Smooth muscle cell (in vitro differentiated cells): Measurements from ENCODE around the gene CPAMD8. TPM values are rescaled to one million over a fixed set of nuclear protein-coding genes. Genes with fewer than 3 reads are reported as not detected.

Experiments
- DNase-seq: peaks from one replicate; lab custom pipeline; 2025; ENCODE audit not compliant: unreplicated experiment; lab: John Stamatoyannopoulos, UW
- H2AFZ ChIP-seq: fragments of 200-600 bp; sonication (generic); 2 replicates; pipeline ENCODE4 v1.6.0; 2016; ENCODE audit warnings: antibody characterized with exemption, low read depth, mild to moderate bottlenecking
- H3F3A ChIP-seq: fragments of 200-600 bp; sonication (generic); 2 replicates; pipeline ENCODE4 v1.6.0; 2017; ENCODE audit warnings: antibody characterized with exemption, low read depth
- H3K27ac ChIP-seq: fragments of 200-600 bp; sonication (generic); 2 replicates; pipeline ENCODE4 v1.5.1; 2016; ENCODE audit warnings: low read depth, mild to moderate bottlenecking
- H3K27me3 ChIP-seq: fragments of 200-600 bp; sonication (generic); 2 replicates; pipeline ENCODE4 v1.6.1; 2016; ENCODE audit warnings: low read depth, mild to moderate bottlenecking
- H3K36me3 ChIP-seq: fragments of 200-600 bp; sonication (generic); 2 replicates; pipeline ENCODE4 v1.5.1; 2016; ENCODE audit warnings: low read depth
- H3K4me1 ChIP-seq: fragments of 200-600 bp; sonication (generic); 2 replicates; pipeline ENCODE4 v1.5.1; 2016; ENCODE audit warnings: low read depth
- H3K4me2 ChIP-seq: fragments of 200-600 bp; sonication (generic); 2 replicates; pipeline ENCODE4 v1.6.0; 2016; ENCODE audit warnings: mild to moderate bottlenecking
- H3K4me3 ChIP-seq: fragments of 200-600 bp; sonication (generic); 2 replicates; pipeline ENCODE4 v1.5.1; 2016; ENCODE audit warnings: mild to moderate bottlenecking
- H3K79me2 ChIP-seq: fragments of 200-600 bp; sonication (generic); 2 replicates; pipeline ENCODE4 v1.6.0; 2016; ENCODE audit warnings: low read depth, mild to moderate bottlenecking
- H3K9ac ChIP-seq: fragments of 200-600 bp; sonication (generic); 2 replicates; pipeline ENCODE4 v1.6.0; 2016; ENCODE audit warnings: low read depth
- H3K9me3 ChIP-seq: fragments of 200-600 bp; sonication (generic); replicated peaks from 2 replicates; pipeline ENCODE4 v1.5.1; 2016; ENCODE audit warnings: low read depth
- H4K20me1 ChIP-seq: fragments of 200-600 bp; sonication (generic); 2 replicates; pipeline ENCODE4 v1.6.0; 2016; ENCODE audit warnings: low read depth
- WGBS: methylation state at CpG from one replicate; pipeline ENCODE4 v1.1.7; 2016; ENCODE audit warnings: low lambda C conversion rate; 5-methylcytosine and 5-hydroxymethylcytosine counted together
- polyA plus RNA-seq: library from polyadenylated mRNA; unstranded; fragments of >200 nt; fragmentation: Nextera tagmentation; extraction: Ambion mirVana; gene quantifications from 2 replicates; pipeline ENCODE4 v1.2.1, GENCODE V29; 2016
- total RNA-seq: library from RNA; depleted of rRNA; stranded (reverse); fragments of >200 nt; gene quantifications from 2 replicates; pipeline ENCODE4 v1.2.3, GENCODE V29; 2014
- TF ChIP-seq, protein P1 (sequence below): fragments of 200-600 bp; sonication (generic); IDR thresholded peaks from 2 replicates; pipeline ENCODE4 v1.5.1; 2017; ENCODE audit warnings: borderline replicate concordance, mild to moderate bottlenecking, antibody characterized with exemption; ENCODE audit not compliant: insufficient read depth, poor library complexity, severe bottlenecking

The CPAMD8 gene
- total and polyA plus RNA-seq, 2 experiments from 2014 or later, result 0.81 to 9.4 TPM

DNA sequence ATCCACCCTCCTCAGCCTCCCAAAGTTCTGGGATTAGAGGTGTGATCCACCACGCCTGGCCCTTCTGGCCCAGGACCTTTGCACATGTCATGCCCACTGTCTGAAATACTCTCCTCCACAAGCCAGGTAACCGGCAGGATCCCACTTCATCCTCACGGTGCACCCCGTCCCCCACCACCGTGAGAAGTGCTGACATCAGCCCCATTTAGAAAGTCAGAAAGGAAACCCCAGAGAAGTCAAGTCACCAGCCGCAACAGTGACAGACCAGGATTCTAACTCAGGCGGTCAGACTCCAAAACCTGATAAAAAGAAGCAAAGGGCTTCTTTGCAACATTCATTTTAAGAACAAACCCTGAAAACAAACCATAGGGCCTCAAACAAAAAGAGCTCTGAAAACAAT, 3.9 kb downstream of the CPAMD8 start:
- H2AFZ ChIP-seq, result no peak overlapping the region
- H3K27ac ChIP-seq, result no peak overlapping the region
- H3K4me2 ChIP-seq, result no peak overlapping the region
- no peaks in the 10 kb centered on the region for H3K79me2 ChIP-seq
- DNase-seq, result no peak
- H4K20me1 ChIP-seq, result no peaks in the 10 kb centered on the region
- no peaks in the 10 kb centered on the region for H3K9me3 ChIP-seq
- TF ChIP-seq, protein P1, sequence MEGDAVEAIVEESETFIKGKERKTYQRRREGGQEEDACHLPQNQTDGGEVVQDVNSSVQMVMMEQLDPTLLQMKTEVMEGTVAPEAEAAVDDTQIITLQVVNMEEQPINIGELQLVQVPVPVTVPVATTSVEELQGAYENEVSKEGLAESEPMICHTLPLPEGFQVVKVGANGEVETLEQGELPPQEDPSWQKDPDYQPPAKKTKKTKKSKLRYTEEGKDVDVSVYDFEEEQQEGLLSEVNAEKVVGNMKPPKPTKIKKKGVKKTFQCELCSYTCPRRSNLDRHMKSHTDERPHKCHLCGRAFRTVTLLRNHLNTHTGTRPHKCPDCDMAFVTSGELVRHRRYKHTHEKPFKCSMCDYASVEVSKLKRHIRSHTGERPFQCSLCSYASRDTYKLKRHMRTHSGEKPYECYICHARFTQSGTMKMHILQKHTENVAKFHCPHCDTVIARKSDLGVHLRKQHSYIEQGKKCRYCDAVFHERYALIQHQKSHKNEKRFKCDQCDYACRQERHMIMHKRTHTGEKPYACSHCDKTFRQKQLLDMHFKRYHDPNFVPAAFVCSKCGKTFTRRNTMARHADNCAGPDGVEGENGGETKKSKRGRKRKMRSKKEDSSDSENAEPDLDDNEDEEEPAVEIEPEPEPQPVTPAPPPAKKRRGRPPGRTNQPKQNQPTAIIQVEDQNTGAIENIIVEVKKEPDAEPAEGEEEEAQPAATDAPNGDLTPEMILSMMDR, result no peak
- H3K27me3 ChIP-seq, result peaks cover 21% of the 10 kb centered on the region
- H3K4me1 ChIP-seq, result peaks cover 9% of the 10 kb centered on the region
- no peak overlapping the region for H3K4me3 ChIP-seq
- H3K36me3 ChIP-seq, result no peaks in the 10 kb centered on the region
- H3K9ac ChIP-seq, result no peak overlapping the region
- H3F3A ChIP-seq, result no peaks in the 10 kb centered on the region
- WGBS, result 89% methylated on average over 7 of the region's 7 CpGs

DNA sequence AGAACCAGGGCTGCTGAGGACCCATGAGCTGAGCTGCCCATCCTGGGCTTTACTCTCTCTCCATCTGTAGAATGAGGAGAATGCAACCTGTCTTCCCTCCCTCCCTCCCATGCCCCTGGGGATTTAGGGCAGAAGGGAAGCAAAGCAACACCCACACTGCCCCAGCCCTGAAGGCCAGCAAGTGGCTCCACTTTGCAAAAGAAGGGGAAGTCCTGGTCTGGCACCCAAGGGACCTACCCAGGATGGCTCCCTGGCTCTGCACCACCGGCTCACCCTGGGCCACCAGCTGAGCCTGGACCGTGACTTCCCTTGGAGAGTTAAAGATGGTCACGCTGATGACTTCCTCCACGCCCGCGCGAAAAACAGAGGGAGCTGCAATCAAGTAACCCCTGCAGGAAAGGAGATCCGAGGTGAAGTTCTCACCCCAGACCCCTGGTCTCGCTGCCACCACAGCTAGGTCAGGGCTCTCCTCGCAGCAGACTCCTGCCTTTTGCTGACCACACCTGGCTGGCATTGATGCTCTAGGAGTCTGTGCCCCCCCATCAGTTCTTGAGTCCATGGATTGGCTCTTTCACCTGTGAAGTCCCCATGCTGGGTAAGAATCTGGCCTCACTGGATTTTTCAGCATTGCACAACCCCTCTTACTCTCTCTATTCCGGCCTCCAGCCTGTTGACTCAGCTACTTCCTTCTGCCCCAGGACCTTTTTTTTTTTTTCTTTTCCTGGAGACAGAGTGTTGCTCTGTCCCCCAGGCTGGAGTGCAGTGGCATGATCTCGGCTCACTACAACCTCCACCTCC, 4.6 kb downstream of the CPAMD8 start:
- no peaks in the 10 kb centered on the region for H3K79me2 ChIP-seq
- H4K20me1 ChIP-seq, result no peaks in the 10 kb centered on the region
- peaks cover 9% of the 10 kb centered on the region for H3K4me1 ChIP-seq
- DNase-seq, result no peak
- 90% methylated on average over 12 of the region's 12 CpGs for WGBS
- H3K27me3 ChIP-seq, result peaks cover 14% of the 10 kb centered on the region
- no peaks in the 10 kb centered on the region for H3K9me3 ChIP-seq
- no peak overlapping the region for H3K4me2 ChIP-seq
- no peaks in the 10 kb centered on the region for H3K36me3 ChIP-seq
- no peak overlapping the region for H3K4me3 ChIP-seq
- H2AFZ ChIP-seq, result no peak overlapping the region
- H3K9ac ChIP-seq, result no peak overlapping the region
- TF ChIP-seq, protein P1, result no peak
- no peaks in the 10 kb centered on the region for H3F3A ChIP-seq
- no peak overlapping the region for H3K27ac ChIP-seq

DNA sequence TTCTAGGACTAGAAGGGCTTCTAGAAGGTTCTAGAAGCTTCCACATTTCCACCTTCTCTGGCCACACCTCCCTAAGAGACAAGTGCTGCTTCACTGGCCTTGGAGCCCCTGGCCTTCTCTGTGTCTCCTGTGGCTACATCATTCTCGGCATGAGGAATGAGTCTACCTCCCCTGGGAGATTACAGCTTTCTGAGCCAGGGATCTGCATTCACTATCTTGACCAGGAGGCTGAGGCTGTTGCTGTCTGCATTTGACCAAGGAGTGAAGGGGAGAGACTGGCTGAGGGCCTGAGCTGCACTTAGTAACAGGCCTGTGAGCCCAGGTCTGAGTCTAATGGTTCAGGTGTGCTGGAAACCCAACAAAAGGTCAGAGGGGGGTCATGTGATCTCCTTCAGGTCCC, 5.3 kb downstream of the CPAMD8 start:
- no peak for DNase-seq
- Histone ChIP-seq H3K27me3 (peaks cover 13% of the 10 kb centered on the region), H3K36me3 (no peaks in the 10 kb centered on the region), H3K4me1 (peaks cover 9% of the 10 kb centered on the region), H2AFZ (no peak overlapping the region), H3K9ac (no peak overlapping the region), H3K4me3 (no peak overlapping the region), H3K9me3 (no peaks in the 10 kb centered on the region), H3K4me2 (no peak overlapping the region), H3K79me2 (no peaks in the 10 kb centered on the region), H3K27ac (no peak overlapping the region), H3F3A (no peaks in the 10 kb centered on the region), H4K20me1 (no peaks in the 10 kb centered on the region)
- TF ChIP-seq, protein P1, result no peak
- WGBS, result 86% methylated on average over 1 of the region's 1 CpG

DNA sequence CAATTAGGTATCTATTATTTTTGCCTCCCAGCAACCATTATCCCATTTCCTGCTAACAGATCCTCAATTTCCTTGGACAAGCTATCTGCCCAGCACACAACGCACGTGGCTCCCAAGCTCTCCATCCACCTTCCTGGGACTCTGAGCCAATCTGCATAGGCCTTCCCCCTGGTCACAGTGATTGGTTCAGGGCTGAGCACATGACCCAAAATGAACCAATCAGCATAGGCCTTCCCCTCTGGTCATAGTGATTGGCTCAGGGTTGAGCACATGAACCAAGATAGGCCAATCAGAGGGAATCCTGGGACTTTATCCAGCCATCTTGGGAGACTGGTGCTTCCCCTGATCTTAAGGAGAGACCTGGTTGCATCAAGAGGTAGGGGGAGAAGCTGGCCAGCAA, 5.8 kb downstream of the CPAMD8 start:
- H3K4me3 ChIP-seq, result no peak overlapping the region
- H3F3A ChIP-seq, result no peaks in the 10 kb centered on the region
- no peak overlapping the region for H3K27ac ChIP-seq
- no peaks in the 10 kb centered on the region for H3K36me3 ChIP-seq
- peaks cover 8% of the 10 kb centered on the region for H3K27me3 ChIP-seq
- no peaks in the 10 kb centered on the region for H3K79me2 ChIP-seq
- H3K4me1 ChIP-seq, result peaks cover 5% of the 10 kb centered on the region
- WGBS, result 97% methylated on average over 2 of the region's 2 CpGs
- TF ChIP-seq, protein P1, result no peak
- no peaks in the 10 kb centered on the region for H3K9me3 ChIP-seq
- H3K4me2 ChIP-seq, result no peak overlapping the region
- H2AFZ ChIP-seq, result no peak overlapping the region
- no peaks in the 10 kb centered on the region for H4K20me1 ChIP-seq
- H3K9ac ChIP-seq, result no peak overlapping the region
- no peak for DNase-seq
